K562 (cell line): ENCODE results near the gene SCYL1. TPM values are rescaled to one million over a fixed set of nuclear protein-coding genes. Genes with fewer than 3 reads are reported as not detected.

Source experiments
- CBFA2T2 ChIP-seq: fragments of 450-650 bp; conservative IDR thresholded peaks from 2 replicates; pipeline ENCODE4 v1.6.1; 2017; ENCODE audit warnings: mild to moderate bottlenecking
- CCAR2 ChIP-seq: fragments of 200-400 bp; formaldehyde crosslinking; IDR thresholded peaks from 2 replicates; pipeline ENCODE4 v1.6.1; 2017; ENCODE audit warnings: mild to moderate bottlenecking, low read depth, low read length
- FOXJ2 ChIP-seq: fragments of 200-800 bp; sonication (Bioruptor generic); IDR thresholded peaks from 2 replicates; pipeline ENCODE4 v1.6.1; 2016; ENCODE audit warnings: missing genetic modification characterization, missing compliant biosample characterization
- NCOA2 ChIP-seq, 2 experiments: fragments of 450-650 bp; IDR thresholded peaks; 2 replicates each; pipeline ENCODE4 v1.6.1; 2018; ENCODE audit warnings: mild to moderate bottlenecking in 2 of 2, moderate library complexity in 1 of 2; ENCODE audit not compliant: partially characterized antibody in 2 of 2
- PCBP1 ChIP-seq: fragments of 200-400 bp; formaldehyde crosslinking; IDR thresholded peaks from 2 replicates; pipeline ENCODE4 v1.6.1; 2018; ENCODE audit warnings: mild to moderate bottlenecking, low read depth, low read length; ENCODE audit not compliant: poor library complexity, severe bottlenecking
- PTTG1 ChIP-seq: fragments of 450-650 bp; IDR thresholded peaks from 2 replicates; pipeline ENCODE4 v1.6.1; 2016; ENCODE audit warnings: low read depth, mild to moderate bottlenecking, missing genetic modification characterization, missing compliant biosample characterization
- SMAD3 ChIP-seq: fragments of 450-650 bp; formaldehyde crosslinking; conservative IDR thresholded peaks from 2 replicates; pipeline ENCODE4 v1.4.0; 2020; ENCODE audit warnings: mild to moderate bottlenecking
- SRSF3 ChIP-seq: fragments of 200-400 bp; formaldehyde crosslinking; IDR thresholded peaks from 2 replicates; pipeline ENCODE4 v1.6.1; 2016; ENCODE audit warnings: mild to moderate bottlenecking, low read length, moderate library complexity; ENCODE audit not compliant: insufficient read depth
- SRSF7 ChIP-seq: fragments of 200-400 bp; formaldehyde crosslinking; optimal IDR thresholded peaks from 2 replicates; pipeline ENCODE3; 2017; ENCODE audit warnings: mild to moderate bottlenecking, low read depth, low read length
- ZEB2 ChIP-seq: fragments of 450-650 bp; IDR thresholded peaks from 2 replicates; pipeline ENCODE4 v1.6.1; 2016
- ZFPM2 ChIP-seq: fragments of 250-450 bp; sonication (Bioruptor Pico); IDR thresholded peaks from 2 replicates; pipeline ENCODE4 v1.5.1; 2022; ENCODE audit warnings: mild to moderate bottlenecking
- ZKSCAN8 ChIP-seq: fragments of 200-800 bp; sonication (Bioruptor generic); IDR thresholded peaks from 2 replicates; pipeline ENCODE4 v1.6.1; 2016; ENCODE audit warnings: missing genetic modification characterization, missing compliant biosample characterization
- ZNF24 ChIP-seq: fragments of 450-650 bp; IDR thresholded peaks from 2 replicates; pipeline ENCODE4 v1.6.1; 2016
- polyA plus RNA-seq, 8 experiments: library from polyadenylated mRNA; depleted of rRNA in 4 of 8; stranded (reverse) in 5 of 8; unstranded in 3 of 8; fragments of >200 nt; fragmentation: Nextera tagmentation in 2 of 8; fragmentation: Illumina TruSeq in 1 of 8; extraction: Ambion mirVana in 2 of 8; extraction: Trizol in 1 of 8; gene quantifications; 2 replicates each; pipeline versions ENCODE4 v1.2.1 to v1.2.3, GENCODE V29; 2011 to 2014; ENCODE audit warnings: inconsistent platforms in 1 of 8, missing spikeins in 1 of 8
- total RNA-seq, 7 experiments: library from RNA; depleted of rRNA in 6 of 7; stranded (reverse); fragments of >200 nt in 6 of 7; fragmentation: Illumina TruSeq in 2 of 7; extraction: Trizol in 2 of 7; gene quantifications; 2 replicates each; pipeline versions ENCODE4 v1.2.1 to v1.2.3, GENCODE V29; 2011 to 2021; ENCODE audit warnings: low replicate concordance in 1 of 7
- TF ChIP-seq, protein P1 (sequence below): sonication (generic); formaldehyde crosslinking; IDR thresholded peaks from 2 replicates; pipeline ENCODE4 v1.8.0; 2022; ENCODE audit warnings: mild to moderate bottlenecking, low read depth, missing genetic modification reagents
- TF ChIP-seq, protein P2 (sequence below): sonication (generic); formaldehyde crosslinking; IDR thresholded peaks from 2 replicates; pipeline ENCODE4 v1.8.0; 2022; ENCODE audit warnings: mild to moderate bottlenecking, missing genetic modification reagents
- TF ChIP-seq, protein P3 (sequence below): sonication (generic); formaldehyde crosslinking; IDR thresholded peaks from 2 replicates; pipeline ENCODE4 v1.8.1; 2023; ENCODE audit warnings: mild to moderate bottlenecking, missing genetic modification reagents
- TF ChIP-seq, protein P4 (sequence below): fragments of 250-450 bp; sonication (Bioruptor Pico); IDR thresholded peaks from 2 replicates; pipeline ENCODE4 v1.8.0; 2021; ENCODE audit warnings: moderate library complexity, mild to moderate bottlenecking, inconsistent platforms
- TF ChIP-seq, protein P5 (sequence below): IDR thresholded peaks from 2 replicates; pipeline ENCODE4 v1.6.1; 2012; ENCODE audit warnings: low read depth, low read length, improper control_type of control experiment, borderline replicate concordance

SCYL1 gene
- total and polyA plus RNA-seq, 9 of the 15 experiments (the other 6 are each of a cell fraction or from before 2014, with no cell fraction given), result 1.9 to 145 (median 57.6) TPM

DNA sequence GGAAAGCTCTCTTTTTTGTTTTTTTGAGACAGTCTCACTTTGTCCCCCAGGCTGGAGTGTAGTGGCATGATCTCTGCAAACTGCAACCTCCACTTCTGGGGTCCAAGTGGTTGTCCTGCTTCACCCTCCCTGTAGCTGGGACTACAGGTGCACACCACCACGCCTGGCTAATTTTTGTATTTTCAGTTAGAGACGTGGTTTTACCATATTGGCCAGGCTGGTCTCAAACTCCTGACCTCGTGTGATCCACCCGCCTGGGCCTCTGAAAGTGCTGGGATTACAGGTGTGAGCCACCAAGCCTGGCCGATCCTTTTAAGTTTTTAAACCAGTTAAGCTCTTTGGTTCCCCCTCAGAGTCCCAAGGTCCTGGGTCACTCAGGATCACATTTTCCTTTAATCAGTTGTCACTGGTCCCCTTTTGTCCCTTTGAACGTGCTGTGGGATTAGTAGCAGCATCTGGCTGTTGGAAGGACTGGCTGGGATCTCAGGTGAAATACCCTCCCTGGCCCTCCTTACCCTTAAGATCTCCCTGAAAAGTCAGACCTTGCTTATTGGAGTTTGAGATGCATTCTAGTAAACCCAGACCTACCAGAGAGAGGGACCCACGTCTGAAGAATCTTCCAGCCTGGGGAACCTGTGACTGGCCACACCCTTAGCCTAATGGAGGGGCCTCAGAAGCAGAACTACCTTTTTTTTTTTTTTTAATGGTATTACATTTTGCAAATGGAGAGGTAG lies 17.9 kb upstream of the SCYL1 start (continued):
- TF ChIP-seq NCOA2 (IDR thresholded peaks at IDR 0.05; ENCODE audit: partially characterized antibody in 2 of 2) (no peak), CBFA2T2 (no peak), PTTG1 (no peak), ZKSCAN8 (CRISPR knock-in tag) (no peak), SMAD3 (CRISPR knock-in tag) (peak; percentile 95), PCBP1 (no peak), ZEB2 (peak; percentile 96), SRSF3 (no peak), FOXJ2 (tag) (peak; percentile 73; the same call in 1 of the 2 replicates), ZNF24 (no peak), SRSF7 (no peak), CCAR2 (no peak), ZFPM2 (CRISPR knock-in tag) (peak; percentile 97)
- TF ChIP-seq, protein P1, sequence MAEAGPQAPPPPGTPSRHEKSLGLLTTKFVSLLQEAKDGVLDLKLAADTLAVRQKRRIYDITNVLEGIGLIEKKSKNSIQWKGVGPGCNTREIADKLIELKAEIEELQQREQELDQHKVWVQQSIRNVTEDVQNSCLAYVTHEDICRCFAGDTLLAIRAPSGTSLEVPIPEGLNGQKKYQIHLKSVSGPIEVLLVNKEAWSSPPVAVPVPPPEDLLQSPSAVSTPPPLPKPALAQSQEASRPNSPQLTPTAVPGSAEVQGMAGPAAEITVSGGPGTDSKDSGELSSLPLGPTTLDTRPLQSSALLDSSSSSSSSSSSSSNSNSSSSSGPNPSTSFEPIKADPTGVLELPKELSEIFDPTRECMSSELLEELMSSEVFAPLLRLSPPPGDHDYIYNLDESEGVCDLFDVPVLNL (CRISPR knock-in tag), result no peak
- TF ChIP-seq, protein P2, sequence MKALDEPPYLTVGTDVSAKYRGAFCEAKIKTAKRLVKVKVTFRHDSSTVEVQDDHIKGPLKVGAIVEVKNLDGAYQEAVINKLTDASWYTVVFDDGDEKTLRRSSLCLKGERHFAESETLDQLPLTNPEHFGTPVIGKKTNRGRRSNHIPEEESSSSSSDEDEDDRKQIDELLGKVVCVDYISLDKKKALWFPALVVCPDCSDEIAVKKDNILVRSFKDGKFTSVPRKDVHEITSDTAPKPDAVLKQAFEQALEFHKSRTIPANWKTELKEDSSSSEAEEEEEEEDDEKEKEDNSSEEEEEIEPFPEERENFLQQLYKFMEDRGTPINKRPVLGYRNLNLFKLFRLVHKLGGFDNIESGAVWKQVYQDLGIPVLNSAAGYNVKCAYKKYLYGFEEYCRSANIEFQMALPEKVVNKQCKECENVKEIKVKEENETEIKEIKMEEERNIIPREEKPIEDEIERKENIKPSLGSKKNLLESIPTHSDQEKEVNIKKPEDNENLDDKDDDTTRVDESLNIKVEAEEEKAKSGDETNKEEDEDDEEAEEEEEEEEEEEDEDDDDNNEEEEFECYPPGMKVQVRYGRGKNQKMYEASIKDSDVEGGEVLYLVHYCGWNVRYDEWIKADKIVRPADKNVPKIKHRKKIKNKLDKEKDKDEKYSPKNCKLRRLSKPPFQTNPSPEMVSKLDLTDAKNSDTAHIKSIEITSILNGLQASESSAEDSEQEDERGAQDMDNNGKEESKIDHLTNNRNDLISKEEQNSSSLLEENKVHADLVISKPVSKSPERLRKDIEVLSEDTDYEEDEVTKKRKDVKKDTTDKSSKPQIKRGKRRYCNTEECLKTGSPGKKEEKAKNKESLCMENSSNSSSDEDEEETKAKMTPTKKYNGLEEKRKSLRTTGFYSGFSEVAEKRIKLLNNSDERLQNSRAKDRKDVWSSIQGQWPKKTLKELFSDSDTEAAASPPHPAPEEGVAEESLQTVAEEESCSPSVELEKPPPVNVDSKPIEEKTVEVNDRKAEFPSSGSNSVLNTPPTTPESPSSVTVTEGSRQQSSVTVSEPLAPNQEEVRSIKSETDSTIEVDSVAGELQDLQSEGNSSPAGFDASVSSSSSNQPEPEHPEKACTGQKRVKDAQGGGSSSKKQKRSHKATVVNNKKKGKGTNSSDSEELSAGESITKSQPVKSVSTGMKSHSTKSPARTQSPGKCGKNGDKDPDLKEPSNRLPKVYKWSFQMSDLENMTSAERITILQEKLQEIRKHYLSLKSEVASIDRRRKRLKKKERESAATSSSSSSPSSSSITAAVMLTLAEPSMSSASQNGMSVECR (CRISPR knock-in tag), result peak; percentile 72
- TF ChIP-seq, protein P3, sequence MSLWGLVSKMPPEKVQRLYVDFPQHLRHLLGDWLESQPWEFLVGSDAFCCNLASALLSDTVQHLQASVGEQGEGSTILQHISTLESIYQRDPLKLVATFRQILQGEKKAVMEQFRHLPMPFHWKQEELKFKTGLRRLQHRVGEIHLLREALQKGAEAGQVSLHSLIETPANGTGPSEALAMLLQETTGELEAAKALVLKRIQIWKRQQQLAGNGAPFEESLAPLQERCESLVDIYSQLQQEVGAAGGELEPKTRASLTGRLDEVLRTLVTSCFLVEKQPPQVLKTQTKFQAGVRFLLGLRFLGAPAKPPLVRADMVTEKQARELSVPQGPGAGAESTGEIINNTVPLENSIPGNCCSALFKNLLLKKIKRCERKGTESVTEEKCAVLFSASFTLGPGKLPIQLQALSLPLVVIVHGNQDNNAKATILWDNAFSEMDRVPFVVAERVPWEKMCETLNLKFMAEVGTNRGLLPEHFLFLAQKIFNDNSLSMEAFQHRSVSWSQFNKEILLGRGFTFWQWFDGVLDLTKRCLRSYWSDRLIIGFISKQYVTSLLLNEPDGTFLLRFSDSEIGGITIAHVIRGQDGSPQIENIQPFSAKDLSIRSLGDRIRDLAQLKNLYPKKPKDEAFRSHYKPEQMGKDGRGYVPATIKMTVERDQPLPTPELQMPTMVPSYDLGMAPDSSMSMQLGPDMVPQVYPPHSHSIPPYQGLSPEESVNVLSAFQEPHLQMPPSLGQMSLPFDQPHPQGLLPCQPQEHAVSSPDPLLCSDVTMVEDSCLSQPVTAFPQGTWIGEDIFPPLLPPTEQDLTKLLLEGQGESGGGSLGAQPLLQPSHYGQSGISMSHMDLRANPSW (CRISPR knock-in tag), result 0 out of 2 replicates have a peak, but pooled peaks have one; percentile 59
- TF ChIP-seq, protein P4, sequence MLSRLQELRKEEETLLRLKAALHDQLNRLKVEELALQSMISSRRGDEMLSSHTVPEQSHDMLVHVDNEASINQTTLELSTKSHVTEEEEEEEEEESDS (CRISPR knock-in tag), result no peak
- TF ChIP-seq, protein P5, sequence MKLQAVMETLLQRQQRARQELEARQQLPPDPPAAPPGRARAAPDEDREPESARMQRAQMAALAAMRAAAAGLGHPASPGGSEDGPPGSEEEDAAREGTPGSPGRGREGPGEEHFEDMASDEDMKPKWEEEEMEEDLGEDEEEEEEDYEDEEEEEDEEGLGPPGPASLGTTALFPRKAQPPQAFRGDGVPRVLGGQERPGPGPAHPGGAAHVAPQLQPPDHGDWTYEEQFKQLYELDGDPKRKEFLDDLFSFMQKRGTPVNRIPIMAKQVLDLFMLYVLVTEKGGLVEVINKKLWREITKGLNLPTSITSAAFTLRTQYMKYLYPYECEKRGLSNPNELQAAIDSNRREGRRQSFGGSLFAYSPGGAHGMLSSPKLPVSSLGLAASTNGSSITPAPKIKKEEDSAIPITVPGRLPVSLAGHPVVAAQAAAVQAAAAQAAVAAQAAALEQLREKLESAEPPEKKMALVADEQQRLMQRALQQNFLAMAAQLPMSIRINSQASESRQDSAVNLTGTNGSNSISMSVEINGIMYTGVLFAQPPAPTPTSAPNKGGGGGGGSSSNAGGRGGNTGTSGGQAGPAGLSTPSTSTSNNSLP, result no peak
